ENCODE measurements around the gene THSD4. TPM values are rescaled to one million over a fixed set of nuclear protein-coding genes. Genes with fewer than 3 reads are reported as not detected.

THSD4 gene
- total and polyA plus RNA-seq, 2 of the 8 experiments (the other 6 are each of a cell fraction or from before 2014, with no cell fraction given), result 2.5 to 6.2 TPM

- TF ChIP-seq USF2 (IDR thresholded peaks at IDR 0.05; ENCODE audit: low read length), result no peak
- no peak for TF ChIP-seq GABPA (IDR thresholded peaks at IDR 0.05; ENCODE audit: borderline replicate concordance, insufficient read depth, low read length)
These were observed 661.0 kb downstream of the THSD4 start (continued) for GRCh38 chr15:71776304-71776703.

Data from H1 (cell line).